Ishikawa (cell line): ENCODE measurements around the gene ABRACL.

Experiments
- CREB1 ChIP-seq: IDR thresholded peaks from 2 replicates; pipeline ENCODE4 v1.6.1; 2012; ENCODE audit warnings: low read depth
- NFIC ChIP-seq: IDR thresholded peaks from 2 replicates; pipeline ENCODE4 v1.6.1; 2012

- no peak for TF ChIP-seq NFIC
- no peak for TF ChIP-seq CREB1
Observed at GRCh38 chr6:138989098-138989983, 39.2 kb upstream of the ABRACL start.
